Suprapubic skin (tissue), 4 donors: ENCODE measurements around the gene NMS. TPM values are rescaled to one million over a fixed set of nuclear protein-coding genes. Genes with fewer than 3 reads are reported as not detected.

Experiments
- DNase-seq, 2 donors: peaks; one replicate each; pipeline ENCODE4 v3.0.0-alpha.2; 2019; ENCODE audit warnings: low spot score in 2 of 2
- H3K27ac ChIP-seq: fragments of 200-600 bp; sonication (generic); one replicate; pipeline ENCODE4 v1.5.1; 2019
- H3K27me3 ChIP-seq: fragments of 200-600 bp; sonication (generic); one replicate; pipeline ENCODE4 v1.5.1; 2019
- H3K36me3 ChIP-seq: fragments of 200-600 bp; sonication (generic); one replicate; pipeline ENCODE4 v1.5.1; 2019
- H3K4me1 ChIP-seq: fragments of 200-600 bp; sonication (generic); one replicate; pipeline ENCODE4 v1.5.1; 2019
- H3K4me3 ChIP-seq: fragments of 200-600 bp; sonication (generic); one replicate; pipeline ENCODE4 v1.5.1; 2019; ENCODE audit warnings: mild to moderate bottlenecking
- H3K9me3 ChIP-seq: fragments of 200-600 bp; sonication (generic); one replicate; pipeline ENCODE4 v1.5.1; 2019
- CTCF ChIP-seq, 2 donors: fragments of 200-600 bp in 1 of 2; fragments of 450-650 bp in 1 of 2; sonication (generic) in 1 of 2; IDR thresholded peaks; one replicate each; pipeline ENCODE4 v1.5.1; 2016 to 2019; ENCODE audit warnings: antibody characterized with exemption in 2 of 2, mild to moderate bottlenecking in 1 of 2, moderate library complexity in 1 of 2
- EP300 ChIP-seq: sonication (generic); formaldehyde crosslinking; IDR thresholded peaks from one replicate; pipeline ENCODE4 v1.6.1; 2017; ENCODE audit warnings: antibody characterized with exemption
- POLR2A ChIP-seq, 2 donors: fragments of 450-650 bp; IDR thresholded peaks; one replicate each; pipeline ENCODE4 v1.6.1; 2017; ENCODE audit warnings: antibody characterized with exemption in 2 of 2, mild to moderate bottlenecking in 2 of 2, moderate library complexity in 2 of 2
- POLR2AphosphoS5 ChIP-seq, 3 donors: sonication (generic); formaldehyde crosslinking; IDR thresholded peaks; one replicate each; pipeline ENCODE4 v1.6.1; 2017; ENCODE audit warnings: antibody characterized with exemption in 3 of 3
- WGBS: methylation state at CpG from one replicate; pipeline ENCODE4 v1.1.5; 2018; 5-methylcytosine and 5-hydroxymethylcytosine counted together
- total RNA-seq, 4 donors: library from RNA; depleted of rRNA; stranded (reverse); fragments of >200 nt; gene quantifications; one replicate each; pipeline ENCODE4 v1.1.0, GENCODE V29; 2016

The NMS gene
- total RNA-seq, 4 donors from 2014 or later, result not detected

GRCh38 chr2:100484390-100484789, 14.1 kb downstream of the NMS start:
- H3K4me3 ChIP-seq, result no peak overlapping the region
- no peaks in the 10 kb centered on the region for H3K9me3 ChIP-seq
- no peaks in the 10 kb centered on the region for H3K27me3 ChIP-seq
- DNase-seq, result no peak
- H3K36me3 ChIP-seq, result no peaks in the 10 kb centered on the region
- no peak for TF ChIP-seq POLR2A (IDR thresholded peaks at IDR 0.05)
- no peak for TF ChIP-seq CTCF (IDR thresholded peaks at IDR 0.05)
- TF ChIP-seq POLR2AphosphoS5 (IDR thresholded peaks at IDR 0.05), result no peak
- no peak for TF ChIP-seq EP300
- 74% methylated on average over 5 of the region's 5 CpGs for WGBS
- no peak overlapping the region for H3K27ac ChIP-seq
- H3K4me1 ChIP-seq, result no peaks in the 10 kb centered on the region

GRCh38 chr2:100485396-100485795, 15.1 kb downstream of the NMS start:
- H3K27ac ChIP-seq, result no peak overlapping the region
- no peaks in the 10 kb centered on the region for H3K9me3 ChIP-seq
- no peak overlapping the region for H3K4me3 ChIP-seq
- TF ChIP-seq POLR2A (IDR thresholded peaks at IDR 0.05) (no peak), POLR2AphosphoS5 (IDR thresholded peaks at IDR 0.05) (no peak), EP300 (no peak), CTCF (IDR thresholded peaks at IDR 0.05) (no peak)
- no peaks in the 10 kb centered on the region for H3K36me3 ChIP-seq
- no peak for DNase-seq
- H3K27me3 ChIP-seq, result no peaks in the 10 kb centered on the region
- 88% methylated on average over 2 of the region's 2 CpGs for WGBS
- H3K4me1 ChIP-seq, result no peaks in the 10 kb centered on the region

- no peaks in the 10 kb centered on the region for H3K27me3 ChIP-seq
- no peaks in the 10 kb centered on the region for H3K36me3 ChIP-seq
- no peak overlapping the region for H3K4me3 ChIP-seq
- WGBS, result 75% methylated on average over 6 of the region's 6 CpGs
- H3K9me3 ChIP-seq, result peaks cover 4% of the 10 kb centered on the region
- no peak for DNase-seq
- H3K4me1 ChIP-seq, result no peaks in the 10 kb centered on the region
- H3K27ac ChIP-seq, result no peak overlapping the region
- TF ChIP-seq CTCF (IDR thresholded peaks at IDR 0.05) (no peak), EP300 (no peak), POLR2A (IDR thresholded peaks at IDR 0.05) (no peak), POLR2AphosphoS5 (IDR thresholded peaks at IDR 0.05) (no peak)
Observed at GRCh38 chr2:100494712-100495111, 24.4 kb downstream of the NMS start.

GRCh38 chr2:100502782-100503181, 32.5 kb downstream of the NMS start:
- Histone ChIP-seq H3K36me3 (no peaks in the 10 kb centered on the region), H3K4me1 (no peaks in the 10 kb centered on the region), H3K4me3 (no peak overlapping the region), H3K9me3 (peaks cover 7% of the 10 kb centered on the region), H3K27me3 (no peaks in the 10 kb centered on the region), H3K27ac (no peak overlapping the region)
- DNase-seq, result no peak
- TF ChIP-seq CTCF (IDR thresholded peaks at IDR 0.05) (no peak), POLR2A (IDR thresholded peaks at IDR 0.05) (no peak), POLR2AphosphoS5 (IDR thresholded peaks at IDR 0.05) (no peak), EP300 (no peak)
- WGBS, result 72% methylated on average over 2 of the region's 2 CpGs

- H3K9me3 ChIP-seq, result peaks cover 3% of the 10 kb centered on the region
- TF ChIP-seq POLR2A (IDR thresholded peaks at IDR 0.05) (no peak), POLR2AphosphoS5 (IDR thresholded peaks at IDR 0.05) (no peak), CTCF (IDR thresholded peaks at IDR 0.05) (no peak), EP300 (no peak)
- H3K27me3 ChIP-seq, result no peaks in the 10 kb centered on the region
- no peak overlapping the region for H3K27ac ChIP-seq
- H3K4me3 ChIP-seq, result no peak overlapping the region
- no peaks in the 10 kb centered on the region for H3K4me1 ChIP-seq
- H3K36me3 ChIP-seq, result no peaks in the 10 kb centered on the region
- DNase-seq, result no peak
Observed at GRCh38 chr2:100504542-100504941, 34.3 kb downstream of the NMS start.
